ENCODE results near the gene ATP2B3. TPM values are rescaled to one million over a fixed set of nuclear protein-coding genes. Genes with fewer than 3 reads are reported as not detected.

The ATP2B3 gene
- total and polyA plus RNA-seq, 7 experiments from 2014 or later = not detected

GRCh38 chrX:153628665-153629064 is 111.2 kb downstream of the ATP2B3 start:
- POLR2A ChIA-PET = no interaction called here
- H3K9me3 Mint-ChIP-seq = peaks cover 0 to 14% (median 5%) of the 10 kb centered on the region in 11 donors
- H3K36me3 Mint-ChIP-seq = no peaks in the 10 kb centered on the region

GRCh38 chrX:153631346-153631745 is 113.9 kb downstream of the ATP2B3 start:
- intact Hi-C loops (cut with micrococcal nuclease) = no loop called here
- CTCF ChIA-PET = no interaction called here

More at GRCh38 chrX:153628665-153629064, 111.2 kb downstream of the ATP2B3 start:
- H3K4me1 Mint-ChIP-seq = no peaks in the 10 kb centered on the region
- DNase-seq (no peak), ATAC-seq (no peak)
- no peak overlapping the region for H3K27ac ChIP-seq (ENCODE audit: low read depth, low read length)
- no peaks in the 10 kb centered on the region for H3K9me3 ChIP-seq (ENCODE audit: control insufficient read depth in 2 of 3, low read length in 3 of 3)
- CTCF ChIA-PET = no interaction called here
- H3K4me3 ChIP-seq (ENCODE audit: low read length) = no peak overlapping the region
- H3K4me3 Mint-ChIP-seq = no peak overlapping the region
- no peaks in the 10 kb centered on the region for H3K27me3 ChIP-seq (ENCODE audit: control insufficient read depth in 2 of 2, insufficient read depth in 2 of 2, low read length in 2 of 2)
- peaks cover 0 to 8% (median 0%) of the 10 kb centered on the region in 5 donors for H3K27me3 Mint-ChIP-seq
- no peak overlapping the region for H3K27ac Mint-ChIP-seq
- H3K36me3 ChIP-seq (ENCODE audit: control insufficient read depth in 2 of 3, insufficient read depth in 3 of 3, low read length in 3 of 3) = no peaks in the 10 kb centered on the region
- intact Hi-C loops (cut with micrococcal nuclease) = no loop called here
- no peaks in the 10 kb centered on the region for H3K4me1 ChIP-seq (ENCODE audit: control insufficient read depth in 2 of 2, insufficient read depth in 2 of 2, low read length in 2 of 2)

GRCh38 chrX:153631907-153632594 is 114.6 kb downstream of the ATP2B3 start:
- no peaks in the 10 kb centered on the region for H3K9me3 ChIP-seq (ENCODE audit: control insufficient read depth in 2 of 3, low read length in 3 of 3)
- Mint-ChIP-seq H3K27ac (no peak overlapping the region), H3K9me3 (peaks cover 0 to 14% (median 5%) of the 10 kb centered on the region in 11 donors), H3K36me3 (no peaks in the 10 kb centered on the region), H3K4me3 (no peak overlapping the region), H3K27me3 (peaks cover 0 to 10% (median 0%) of the 10 kb centered on the region in 5 donors), H3K4me1 (no peaks in the 10 kb centered on the region)
- POLR2A ChIA-PET = interaction anchor here (0.5 kb wide), 1 partner anchor 539 kb away, joined by 3 read pairs; no protein-coding TSS in a partner anchor
- no peaks in the 10 kb centered on the region for H3K27me3 ChIP-seq (ENCODE audit: control insufficient read depth in 2 of 2, insufficient read depth in 2 of 2, low read length in 2 of 2)
- H3K4me3 ChIP-seq (ENCODE audit: low read length) = no peak overlapping the region
- H3K4me1 ChIP-seq (ENCODE audit: control insufficient read depth in 2 of 2, insufficient read depth in 2 of 2, low read length in 2 of 2) = no peaks in the 10 kb centered on the region
- intact Hi-C loops (cut with micrococcal nuclease) = no loop called here
- no peaks in the 10 kb centered on the region for H3K36me3 ChIP-seq (ENCODE audit: control insufficient read depth in 2 of 3, insufficient read depth in 3 of 3, low read length in 3 of 3)
- H3K27ac ChIP-seq (ENCODE audit: low read depth, low read length) = no peak overlapping the region
- CTCF ChIA-PET = no interaction called here
- DNase-seq (no peak), ATAC-seq (no peak)

More at GRCh38 chrX:153631346-153631745, 113.9 kb downstream of the ATP2B3 start:
- POLR2A ChIA-PET = no interaction called here
- no peak overlapping the region for H3K4me3 ChIP-seq (ENCODE audit: low read length)
- no peaks in the 10 kb centered on the region for H3K4me1 ChIP-seq (ENCODE audit: control insufficient read depth in 2 of 2, insufficient read depth in 2 of 2, low read length in 2 of 2)
- Mint-ChIP-seq H3K27ac (no peak overlapping the region), H3K4me3 (no peak overlapping the region), H3K9me3 (peaks cover 0 to 14% (median 5%) of the 10 kb centered on the region in 11 donors), H3K27me3 (peaks cover 0 to 10% (median 0%) of the 10 kb centered on the region in 5 donors), H3K4me1 (no peaks in the 10 kb centered on the region), H3K36me3 (no peaks in the 10 kb centered on the region)
- no peak for ATAC-seq
- H3K27me3 ChIP-seq (ENCODE audit: control insufficient read depth in 2 of 2, insufficient read depth in 2 of 2, low read length in 2 of 2) = no peaks in the 10 kb centered on the region
- no peak for DNase-seq
- H3K36me3 ChIP-seq (ENCODE audit: control insufficient read depth in 2 of 3, insufficient read depth in 3 of 3, low read length in 3 of 3) = no peaks in the 10 kb centered on the region
- H3K27ac ChIP-seq (ENCODE audit: low read depth, low read length) = no peak overlapping the region
- no peaks in the 10 kb centered on the region for H3K9me3 ChIP-seq (ENCODE audit: control insufficient read depth in 2 of 3, low read length in 3 of 3)

Other genes starting within 250 kb of the ATP2B3 start
- not detected for gene PNMA6F, start 195.9 kb upstream of the ATP2B3 start, total RNA-seq
- gene PNMA6F, start 195.9 kb upstream of the ATP2B3 start, polyA plus RNA-seq = not detected
- gene ZNF275, start 183.5 kb upstream of the ATP2B3 start, total RNA-seq = 10 to 100 TPM; 14.6 to 29.9 (median 18.5) TPM
- gene ZNF275, start 183.5 kb upstream of the ATP2B3 start, polyA plus RNA-seq = 10 to 100 TPM in 1 of 2 donors, 1 to 10 TPM in 1; 6.2 to 11.1 TPM
- gene PNMA6E, start 116.3 kb upstream of the ATP2B3 start, total RNA-seq = not detected
- gene PNMA6E, start 116.3 kb upstream of the ATP2B3 start, polyA plus RNA-seq = not detected
- 1 to 10 TPM in 2 of 5 experiments, under 1 TPM in 3; 0.14 to 1.8 (median 0.24) TPM for gene ZFP92, start 106.2 kb upstream of the ATP2B3 start, total RNA-seq
- under 1 TPM; 0.07 to 0.20 TPM for gene ZFP92, start 106.2 kb upstream of the ATP2B3 start, polyA plus RNA-seq
- gene TREX2, start 71.6 kb upstream of the ATP2B3 start, total RNA-seq = 1 to 10 TPM; 2.7 to 5.5 (median 3.5) TPM
- gene TREX2, start 71.6 kb upstream of the ATP2B3 start, polyA plus RNA-seq = 1 to 10 TPM in 1 of 2 donors, under 1 TPM in 1; 0.25 to 1.6 TPM
- gene HAUS7, start 47.1 kb upstream of the ATP2B3 start, total RNA-seq = 10 to 100 TPM; 23.2 to 44.8 (median 31.4) TPM
- gene HAUS7, start 47.1 kb upstream of the ATP2B3 start, polyA plus RNA-seq = 10 to 100 TPM; 20.7 to 28.4 TPM
- not detected for gene BGN, start 22.7 kb upstream of the ATP2B3 start, total RNA-seq
- not detected for gene BGN, start 22.7 kb upstream of the ATP2B3 start, polyA plus RNA-seq
- gene CCNQ, start 81.5 kb downstream of the ATP2B3 start, total RNA-seq = 10 to 100 TPM; 13.7 to 27.6 (median 21.0) TPM
- gene CCNQ, start 81.5 kb downstream of the ATP2B3 start, polyA plus RNA-seq = 10 to 100 TPM; 33.9 to 42.0 TPM
- gene DUSP9, start 129.6 kb downstream of the ATP2B3 start, total RNA-seq = not detected
- not detected for gene DUSP9, start 129.6 kb downstream of the ATP2B3 start, polyA plus RNA-seq
- gene PNCK, start 156.2 kb downstream of the ATP2B3 start, total RNA-seq = 1 to 10 TPM in 1 of 5 experiments, under 1 TPM in 2, not detected in 2; 0.35 to 1.1 (median 0.58) TPM
- gene PNCK, start 156.2 kb downstream of the ATP2B3 start, polyA plus RNA-seq = not detected
- 1 to 10 TPM in 2 of 5 experiments, under 1 TPM in 3; 0.14 to 2.6 (median 0.84) TPM for gene SLC6A8, start 170.3 kb downstream of the ATP2B3 start, total RNA-seq
- gene SLC6A8, start 170.3 kb downstream of the ATP2B3 start, polyA plus RNA-seq = under 1 TPM in 1 of 2 donors, not detected in 1; 0.10 TPM
- gene BCAP31, start 206.7 kb downstream of the ATP2B3 start, total RNA-seq = 100 to 1,000 TPM in 4 of 5 experiments, 10 to 100 TPM in 1; 80.2 to 153 (median 117) TPM
- 100 to 1,000 TPM; 297 to 329 TPM for gene BCAP31, start 206.7 kb downstream of the ATP2B3 start, polyA plus RNA-seq
- 10 to 100 TPM in 3 of 5 experiments, 1 to 10 TPM in 2; 6.6 to 17.6 (median 10.2) TPM for gene ABCD1, start 207.2 kb downstream of the ATP2B3 start, total RNA-seq
- gene ABCD1, start 207.2 kb downstream of the ATP2B3 start, polyA plus RNA-seq = 1 to 10 TPM; 2.1 to 3.7 TPM
- gene PLXNB3, start 246.6 kb downstream of the ATP2B3 start, total RNA-seq = 1 to 10 TPM in 1 of 5 experiments, under 1 TPM in 2, not detected in 2; 0.45 to 1.6 (median 0.68) TPM
- gene PLXNB3, start 246.6 kb downstream of the ATP2B3 start, polyA plus RNA-seq = not detected

All from naive thymus-derived CD4-positive, alpha-beta T cell (primary cell).